Astrocyte of the hippocampus (primary cell): Measurements from ENCODE around the gene TIRAP.
"Not testable (repeated sequence)": the region's sequence is repeated elsewhere in the genome, so short reads cannot be mapped to it uniquely, and the experiment has no call there.

Experiments
- DNase-seq: peaks from one replicate; pipeline ENCODE4 v3.0.0; 2011; ENCODE audit warnings: low read depth, low spot score

The TIRAP gene

GRCh38 chr11:126284829-126285228, 1.9 kb downstream of the TIRAP start:
- DNase-seq: peak; percentile 96

GRCh38 chr11:126288237-126288636, 5.3 kb downstream of the TIRAP start:
- no peak for DNase-seq

- no peak for DNase-seq
These were observed 8.0 kb downstream of the TIRAP start for GRCh38 chr11:126290887-126291286.

DNA sequence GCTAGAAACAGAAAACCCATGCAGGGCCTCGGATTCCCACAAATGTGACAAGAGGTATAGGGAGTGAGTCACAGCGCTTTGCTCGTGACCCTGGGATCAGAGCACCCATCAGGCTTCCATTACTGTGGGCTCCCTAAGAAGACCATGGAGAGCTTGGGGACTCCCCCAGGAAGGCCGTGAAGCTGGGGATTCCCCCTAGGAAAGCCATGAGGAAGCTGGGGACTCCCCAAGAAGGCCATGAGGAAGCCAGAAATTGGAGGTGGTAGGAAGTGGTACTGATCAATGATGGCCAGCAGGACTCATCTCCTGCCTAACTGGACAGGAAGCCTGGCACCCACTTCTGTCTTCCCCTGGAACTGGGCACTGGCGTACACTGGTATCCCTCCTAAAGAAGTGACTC, 10.8 kb downstream of the TIRAP start:
- DNase-seq: no peak

DNA sequence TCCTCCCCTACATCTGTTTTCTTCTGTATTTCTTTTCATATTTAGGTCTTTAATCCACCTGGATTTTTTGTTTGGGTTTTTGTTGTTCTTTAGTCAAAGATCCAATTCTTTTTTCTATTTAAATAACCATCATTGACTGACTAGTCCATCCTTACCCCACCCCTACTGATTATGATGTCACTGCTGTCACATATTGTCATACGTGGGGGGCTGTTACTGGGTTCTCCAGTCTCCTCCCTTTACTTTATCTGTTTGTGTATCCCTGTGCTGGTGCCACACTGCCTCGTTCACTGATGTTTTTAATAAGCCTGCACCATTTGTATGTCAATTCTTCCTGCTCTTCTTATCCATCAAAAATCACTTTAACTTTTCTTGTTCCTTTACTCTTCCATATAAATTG, 14.1 kb downstream of the TIRAP start:
- DNase-seq: no peak

DNA sequence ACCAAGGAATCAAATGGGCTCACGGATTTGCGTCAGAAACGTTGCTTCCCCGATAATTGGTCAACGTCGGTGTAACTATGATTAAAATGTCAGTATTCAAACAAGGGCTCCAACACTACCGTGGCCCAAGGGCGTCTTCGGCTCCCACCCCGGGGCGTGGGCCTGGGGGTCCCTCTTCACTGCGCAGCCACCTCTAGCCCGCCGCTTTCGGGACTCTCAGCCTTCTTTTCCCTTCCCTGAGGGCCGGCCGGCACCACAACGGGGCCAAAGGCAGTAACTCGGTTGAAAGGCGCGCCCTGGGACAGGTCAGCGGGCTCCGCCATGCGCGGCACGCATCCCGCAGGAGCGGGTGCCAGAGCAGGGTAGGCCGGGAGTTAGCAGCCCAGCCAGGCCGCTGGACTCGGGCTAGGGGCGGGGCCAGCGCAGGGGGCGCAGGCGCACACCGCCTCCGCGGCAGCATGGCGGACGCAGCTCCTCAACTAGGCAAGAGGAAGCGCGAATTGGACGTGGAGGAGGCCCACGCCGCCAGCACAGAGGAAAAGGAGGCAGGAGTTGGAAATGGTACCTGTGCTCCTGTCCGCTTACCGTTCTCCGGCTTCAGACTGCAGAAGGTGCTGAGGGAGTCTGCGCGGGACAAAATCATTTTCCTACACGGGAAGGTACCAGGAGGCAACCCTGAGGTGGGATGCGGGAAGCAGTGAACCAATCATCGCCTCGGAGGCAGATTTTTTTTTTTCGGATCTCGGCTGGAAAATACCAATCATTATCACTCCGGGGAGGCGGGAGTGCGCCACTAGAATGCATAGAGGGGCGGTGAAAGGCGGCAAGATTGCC, 20.9 kb downstream of the TIRAP start, which contains the start of gene DCPS:
Gene DCPS (plus strand): TSS at position 438 of the 834 bp plus-strand sequence. CDS start 21 bp downstream, at position 459.
- DNase-seq: peak; percentile 98

- no peak for DNase-seq
These were observed 21.7 kb downstream of the TIRAP start for GRCh38 chr11:126304457-126305075.

- no peak for DNase-seq
These were observed 22.8 kb downstream of the TIRAP start for GRCh38 chr11:126305699-126306098.

- DNase-seq: peak; percentile 62
These were observed 24.8 kb downstream of the TIRAP start for GRCh38 chr11:126307706-126308105.

DNA sequence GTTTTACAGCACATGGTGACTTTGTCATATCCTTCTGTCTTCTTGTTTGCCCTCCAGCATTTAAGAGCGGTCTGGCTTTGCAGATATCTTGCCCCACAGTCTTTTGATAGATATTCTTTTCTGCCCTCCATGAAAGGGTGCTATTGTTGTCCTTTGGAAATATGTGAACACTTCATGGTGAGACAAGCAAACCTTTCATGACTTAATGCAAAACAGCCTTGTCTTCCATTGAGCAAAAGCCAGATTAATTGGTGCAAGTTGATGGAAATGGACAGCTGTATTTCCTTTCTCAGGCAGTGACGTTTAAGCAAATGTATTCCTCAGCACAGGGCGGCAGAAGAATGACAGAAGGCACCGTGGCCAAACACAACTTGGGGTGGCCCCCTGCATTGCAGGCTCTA, 25.4 kb downstream of the TIRAP start:
- peak; percentile 17 for DNase-seq

DNA sequence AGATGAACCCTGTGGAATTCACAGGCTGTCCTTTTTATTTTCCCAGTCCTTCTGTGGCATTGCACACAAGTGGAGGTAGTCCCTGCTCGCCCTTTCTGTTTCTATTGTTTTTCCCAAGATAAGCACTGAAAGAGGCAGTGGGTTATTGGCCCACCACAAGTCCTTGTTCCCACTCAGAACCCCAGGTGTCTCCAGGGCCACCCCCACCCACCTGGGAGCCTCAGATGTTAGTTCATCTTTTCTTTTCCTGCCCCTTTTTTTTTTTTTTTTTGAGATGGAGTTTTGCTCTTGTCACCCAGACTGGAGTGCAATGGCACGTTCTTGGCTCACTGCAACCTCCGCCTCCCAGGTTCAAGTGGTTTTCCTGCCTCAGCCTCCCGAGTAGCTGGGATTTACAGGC, 25.9 kb downstream of the TIRAP start:
- not testable (repeated sequence) for DNase-seq

DNA sequence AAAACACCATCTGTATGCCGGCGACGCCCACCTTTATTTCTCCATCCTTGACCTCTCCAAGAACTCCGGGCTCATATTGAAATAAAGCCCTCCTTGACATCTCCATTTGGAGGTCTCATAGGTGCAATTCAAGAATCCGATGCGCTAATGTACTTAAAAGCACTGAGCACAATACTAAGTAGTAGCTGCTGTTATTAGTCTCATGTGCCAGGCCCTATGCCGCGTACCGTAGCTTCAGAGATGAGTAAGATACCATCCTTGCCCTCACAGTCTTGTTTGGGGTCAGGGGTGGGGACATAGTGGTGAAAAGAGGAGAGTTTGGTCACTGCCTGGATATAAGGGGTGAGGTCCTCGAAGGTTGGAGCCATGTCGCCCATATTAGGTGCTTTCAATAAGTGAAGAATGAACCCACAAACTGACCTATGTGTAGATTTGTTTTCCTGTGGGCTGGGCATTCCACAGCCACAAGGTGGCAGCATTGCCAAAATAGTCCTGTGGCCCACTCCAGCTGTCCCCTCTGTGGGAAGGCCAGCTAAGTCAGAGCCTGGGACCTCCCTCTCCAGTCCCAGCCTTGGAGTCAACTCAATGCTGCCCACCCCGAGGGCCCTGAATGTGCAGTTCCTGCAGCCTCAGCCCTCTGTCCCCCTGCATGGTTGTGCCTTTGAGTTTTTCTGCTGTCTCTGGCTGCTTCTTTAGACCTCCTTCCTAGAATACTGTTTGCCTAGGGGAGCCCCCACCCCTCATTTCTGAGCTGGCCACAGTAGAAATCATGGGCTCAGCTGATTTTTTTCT, 27.5 kb downstream of the TIRAP start:
- peak; percentile 86 for DNase-seq

- no peak for DNase-seq
These were observed 28.1 kb downstream of the TIRAP start for GRCh38 chr11:126310992-126311310.

GRCh38 chr11:126311401-126312291, 28.8 kb downstream of the TIRAP start:
- no peak for DNase-seq

GRCh38 chr11:126312961-126313360, 30.1 kb downstream of the TIRAP start:
- no peak for DNase-seq

DNA sequence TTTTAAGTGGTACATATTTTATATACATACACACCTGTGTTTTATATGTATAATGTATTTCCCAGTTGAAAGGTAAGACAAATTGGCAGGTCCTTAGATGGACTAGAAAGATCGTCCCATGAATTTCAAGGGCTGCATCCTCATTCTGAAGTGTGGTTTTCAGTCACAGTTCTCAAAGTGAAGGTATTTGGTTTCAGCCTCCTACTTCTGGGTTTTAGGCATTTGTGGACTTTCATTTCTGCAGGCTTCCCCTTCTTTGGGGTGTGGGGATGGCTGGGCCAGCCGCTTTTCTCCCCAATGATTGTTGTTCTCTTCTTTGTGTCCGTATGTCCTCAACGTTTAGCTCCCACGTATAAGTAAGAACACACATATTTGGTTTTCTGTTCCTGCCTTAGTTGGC, 30.9 kb downstream of the TIRAP start:
- no peak for DNase-seq

GRCh38 chr11:126317432-126317755, 34.5 kb downstream of the TIRAP start:
- DNase-seq: no peak

DNA sequence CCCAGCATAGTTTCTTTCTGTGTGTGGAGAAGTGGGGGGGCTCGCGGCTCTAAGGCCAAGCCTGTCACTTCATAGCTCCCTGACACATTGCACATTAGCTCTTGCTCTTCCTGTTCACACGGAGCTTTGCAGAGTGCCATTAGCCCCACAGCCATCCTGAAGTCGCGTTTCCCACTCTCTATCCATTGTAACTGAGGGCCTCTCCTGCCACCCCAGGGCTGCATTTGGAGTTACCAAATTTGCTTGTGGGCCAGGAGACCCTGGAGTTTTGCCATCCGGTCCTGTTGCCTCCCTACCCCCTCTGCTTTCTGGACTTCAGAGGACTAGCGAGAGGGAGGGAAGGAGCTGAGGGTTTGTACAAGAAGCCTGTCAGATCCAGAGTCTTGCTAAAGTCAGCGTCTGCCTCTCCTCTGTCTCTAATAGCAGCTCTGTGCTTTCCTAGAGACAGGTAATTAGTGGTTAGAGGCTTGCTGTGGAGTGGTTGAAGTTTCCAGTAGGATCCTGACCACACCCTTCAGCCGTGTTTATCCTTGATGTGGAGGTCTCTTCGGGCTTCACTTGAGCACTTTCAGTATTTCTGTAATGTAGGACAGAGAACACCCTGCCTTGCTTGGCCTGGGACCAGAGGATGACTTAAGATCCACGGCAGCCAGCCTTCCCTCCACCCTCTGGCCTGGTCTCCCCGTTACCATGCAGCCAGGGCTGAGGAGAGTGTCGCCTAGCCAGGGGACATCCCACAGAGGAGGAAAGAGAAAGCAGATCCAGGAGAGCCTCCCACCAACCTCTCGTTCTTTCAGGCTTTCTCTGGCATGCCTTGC, 35.1 kb downstream of the TIRAP start:
- peak; percentile 81 for DNase-seq

GRCh38 chr11:126318574-126319373, 35.9 kb downstream of the TIRAP start:
- DNase-seq: peak; percentile 81

GRCh38 chr11:126319374-126319740, 36.5 kb downstream of the TIRAP start:
- no peak for DNase-seq
